Endothelial cell of umbilical vein (primary cell): Measurements from ENCODE around the gene PTPRF. TPM values are rescaled to one million over a fixed set of nuclear protein-coding genes. Genes with fewer than 3 reads are reported as not detected.
"Not testable (repeated sequence)": the region's sequence is repeated elsewhere in the genome, so short reads cannot be mapped to it uniquely, and the experiment has no call there.

Experiments used
- BruUV-seq: library from RNA; stranded (reverse); fragments of 400-500 nt; replicated peaks from 2 replicates; lab custom pipeline; 2021; lab: Mats Ljungman, UMichigan
- CTCF ChIA-PET: fragments of 300-600, 350-600 bp; sonication (Branson Sonifier 250); formaldehyde crosslinking; loops from one replicate; lab custom pipeline; 2021; ENCODE audit warnings: antibody characterized with exemption, inconsistent platforms; lab: Charles Lee
- POLR2A ChIA-PET: fragments of 300-600, 350-600 bp; sonication (Branson Sonifier 250); formaldehyde crosslinking; loops from one replicate; lab custom pipeline; 2021; ENCODE audit warnings: antibody characterized with exemption, inconsistent platforms; lab: Charles Lee
- DNase-seq: peaks from one replicate; pipeline ENCODE4 v3.0.0-alpha.2; 2011; ENCODE audit warnings: low read depth, low spot score
- FAIRE-seq: peaks from 2 replicates; lab custom pipeline; 2011; peaks lifted over from hg19 to GRCh38; lab: Jason Lieb, UNC
- H2AFZ ChIP-seq: 2 replicates; pipeline ENCODE4 v1.6.0; 2012; ENCODE audit warnings: low read depth, low read length, control low read depth, inconsistent platforms
- H3K27ac ChIP-seq: 2 replicates; pipeline ENCODE4 v1.5.1; 2011; ENCODE audit warnings: low read depth, mild to moderate bottlenecking, control low read depth, low read length, moderate library complexity; ENCODE audit not compliant: insufficient read depth
- H3K27me3 ChIP-seq, 2 experiments: 2 replicates each; pipeline versions ENCODE4 v1.6.0 to v1.6.1; 2011; ENCODE audit warnings: low read length in 2 of 2, mixed read lengths in 1 of 2; ENCODE audit not compliant: control insufficient read depth in 2 of 2, insufficient read depth in 2 of 2
- H3K36me3 ChIP-seq, 2 experiments: 2 replicates in 1 of 2; 3 replicates in 1 of 2; pipeline ENCODE4 v1.5.1; 2011; ENCODE audit warnings: low read length in 2 of 2, mild to moderate bottlenecking in 1 of 2, moderate library complexity in 1 of 2; ENCODE audit not compliant: control insufficient read depth in 2 of 2, insufficient read depth in 2 of 2; ENCODE audit errors: extremely low read depth in 1 of 2
- H3K4me1 ChIP-seq: 3 replicates; pipeline ENCODE4 v1.5.1; 2011; ENCODE audit warnings: mild to moderate bottlenecking, low read length; ENCODE audit not compliant: control insufficient read depth, insufficient read depth; ENCODE audit errors: extremely low read depth
- H3K4me2 ChIP-seq: 2 replicates; pipeline ENCODE4 v1.6.1; 2011; ENCODE audit warnings: low read length, control low read depth, mixed read lengths; ENCODE audit not compliant: insufficient read depth
- H3K4me3 ChIP-seq, 3 experiments: fragments of 200-600 bp in 1 of 3; sonication (generic), shearing (Covaris generic) in 1 of 3; replicated peaks in 1 of 3; 2 replicates each; pipeline ENCODE4 v1.5.1; 2011 to 2016; ENCODE audit warnings: control low read depth in 3 of 3, low read length in 3 of 3, mild to moderate bottlenecking in 2 of 3, inconsistent platforms in 1 of 3, low read depth in 1 of 3, moderate library complexity in 1 of 3; ENCODE audit not compliant: insufficient read depth in 1 of 3
- H3K79me2 ChIP-seq: 2 replicates; pipeline ENCODE4 v1.6.0; 2012; ENCODE audit warnings: low read length, inconsistent platforms; ENCODE audit not compliant: control insufficient read depth, insufficient read depth
- H3K9ac ChIP-seq: replicated peaks from 2 replicates; pipeline ENCODE3; 2011; ENCODE audit warnings: low read length, control low read depth; ENCODE audit not compliant: insufficient read depth; ENCODE audit errors: extremely low read depth
- H3K9me1 ChIP-seq: replicated peaks from 3 replicates; pipeline ENCODE4 v1.6.0; 2011; ENCODE audit warnings: mild to moderate bottlenecking, low read length; ENCODE audit not compliant: control insufficient read depth, insufficient read depth; ENCODE audit errors: extremely low read depth
- H3K9me3 ChIP-seq: replicated peaks from 2 replicates; pipeline ENCODE4 v1.5.1; 2012; ENCODE audit warnings: low read length, inconsistent platforms; ENCODE audit not compliant: control insufficient read depth, insufficient read depth
- H4K20me1 ChIP-seq: replicated peaks from 2 replicates; pipeline ENCODE3; 2011; ENCODE audit warnings: mild to moderate bottlenecking, low read length; ENCODE audit not compliant: control insufficient read depth, insufficient read depth; ENCODE audit errors: extremely low read depth
- CTCF ChIP-seq, 2 donors: IDR thresholded peaks; 1 replicate in 1 of 2; 2 replicates in 1 of 2; pipeline ENCODE4 v1.5.1; 2011; ENCODE audit warnings: low read length in 2 of 2, mild to moderate bottlenecking in 2 of 2, moderate library complexity in 2 of 2, control low read depth in 1 of 2, inconsistent platforms in 1 of 2, low read depth in 1 of 2; ENCODE audit not compliant: insufficient read depth in 1 of 2; ENCODE audit errors: extremely low read depth in 1 of 2
- EZH2 ChIP-seq: IDR thresholded peaks from 2 replicates; pipeline ENCODE4 v1.6.1; 2012; ENCODE audit warnings: borderline replicate concordance, low read depth, mild to moderate bottlenecking, moderate library complexity, low read length, inconsistent platforms; ENCODE audit not compliant: severe bottlenecking
- FOS ChIP-seq: IDR thresholded peaks from 2 replicates; pipeline ENCODE4 v1.6.1; 2011; ENCODE audit warnings: mild to moderate bottlenecking, low read length, moderate library complexity, borderline replicate concordance; ENCODE audit not compliant: insufficient read depth
- JUN ChIP-seq: IDR thresholded peaks from 2 replicates; pipeline ENCODE4 v1.6.1; 2011; ENCODE audit warnings: borderline replicate concordance, low read depth; ENCODE audit not compliant: insufficient read length, insufficient read depth
- MAX ChIP-seq: IDR thresholded peaks from 2 replicates; pipeline ENCODE4 v1.6.1; 2011; ENCODE audit not compliant: insufficient read depth, insufficient read length
- MYC ChIP-seq: IDR thresholded peaks from one replicate; pipeline ENCODE4 v1.6.1; 2011; ENCODE audit warnings: mild to moderate bottlenecking, low read depth, low read length
- POLR2A ChIP-seq: IDR thresholded peaks from 2 replicates; pipeline ENCODE4 v1.6.1; 2012; ENCODE audit warnings: low read depth, mild to moderate bottlenecking, control low read depth, low read length
- POLR2AphosphoS5 ChIP-seq: IDR thresholded peaks from 2 replicates; pipeline ENCODE4 v1.6.1; 2012; ENCODE audit warnings: low read depth, mild to moderate bottlenecking, control low read depth, low read length, moderate library complexity; ENCODE audit not compliant: insufficient read depth
- dilution Hi-C: fragments of 300-500 bp; cut with MboI; formaldehyde crosslinking; loops from one replicate; pipeline ENCODE4 v1.15.0; 2019; ENCODE audit warnings: low sequenced_read_pairs; ENCODE audit not compliant: extremely low pct_ligation_motif_present
- intact Hi-C: fragments of 100-400 bp; cut with micrococcal nuclease; formaldehyde crosslinking; loops from one replicate; pipeline ENCODE4 v1.10.0; 2022
- polyA plus RNA-seq, 4 experiments: library from polyadenylated mRNA; depleted of rRNA in 3 of 4; stranded (reverse) in 3 of 4; unstranded in 1 of 4; fragments of >200 nt; gene quantifications; 2 replicates each; pipeline versions ENCODE4 v1.2.1 to v1.2.3, GENCODE V29; 2011 to 2012; ENCODE audit warnings: missing spikeins in 1 of 4
- total RNA-seq: library from RNA; stranded (reverse); gene quantifications from 2 replicates; pipeline ENCODE4 v1.2.3, GENCODE V29; 2021

Gene PTPRF
- total and polyA plus RNA-seq, 2 donors (not counting 3 experiments of a cell fraction or from before 2014, with no cell fraction given) = 217 to 338 TPM

GRCh38 chr1:43637267-43637666, 106.6 kb downstream of the PTPRF start:
- no TSS peak for BruUV-seq
- FAIRE-seq = no peak
- dilution Hi-C loops = no loop called here

GRCh38 chr1:43638381-43638780, 107.7 kb downstream of the PTPRF start:
- H3K4me1 ChIP-seq, H2AFZ ChIP-seq, H3K4me3 ChIP-seq, H3K79me2 ChIP-seq, H4K20me1 ChIP-seq, H3K9me3 ChIP-seq, H3K27me3 ChIP-seq, H3K36me3 ChIP-seq, BruUV-seq, H3K4me2 ChIP-seq, H3K9ac ChIP-seq, DNase-seq, CTCF ChIA-PET, POLR2A ChIA-PET, dilution Hi-C loops, H3K9me1 ChIP-seq, FAIRE-seq, intact Hi-C loops, H3K27ac ChIP-seq: not testable (repeated sequence)

More at GRCh38 chr1:43637267-43637666, 106.6 kb downstream of the PTPRF start:
- H3K4me2 ChIP-seq = no peak overlapping the region
- ChIA-PET CTCF (interaction anchor here (1.9 kb wide), 1 partner anchor 8 kb away, joined by 6 read pairs; no protein-coding TSS in a partner anchor), POLR2A (no interaction called here)
- H3K79me2 ChIP-seq = no peaks in the 10 kb centered on the region
- TF ChIP-seq CTCF (IDR thresholded peaks at IDR 0.05; ENCODE audit: extremely low read depth in 1 of 2, insufficient read depth in 1 of 2, low read depth in 1 of 2, low read length in 2 of 2) (no peak), POLR2AphosphoS5 (no peak), MYC (no peak), POLR2A (no peak), FOS (no peak), JUN (no peak), MAX (no peak), EZH2 (no peak)
- H4K20me1 ChIP-seq = no peaks in the 10 kb centered on the region
- no peaks in the 10 kb centered on the region for H3K4me1 ChIP-seq
- no peak overlapping the region for H3K4me3 ChIP-seq
- H3K9ac ChIP-seq = no peak overlapping the region
- DNase-seq = no peak
- intact Hi-C loops = no loop called here
- peaks cover 0 to 1% of the 10 kb centered on the region in 2 experiments for H3K27me3 ChIP-seq
- no peak overlapping the region for H2AFZ ChIP-seq
- no peaks in the 10 kb centered on the region for H3K36me3 ChIP-seq
- no peak overlapping the region for H3K27ac ChIP-seq
- no peaks in the 10 kb centered on the region for H3K9me1 ChIP-seq
- no peaks in the 10 kb centered on the region for H3K9me3 ChIP-seq
